HG02678 (cell line): ENCODE results near the gene ARHGAP4.
A peak's percentile ranks its signal among the peaks of the same experiment; 100 is the strongest.

Experiments
- ATAC-seq: cut with Tn5 transposase; IDR thresholded peaks from one replicate; pipeline ENCODE4 v1.9.1; 2021; ENCODE audit warnings: mild to moderate bottlenecking, moderate library complexity; ENCODE audit not compliant: unreplicated experiment

The ARHGAP4 gene

DNA sequence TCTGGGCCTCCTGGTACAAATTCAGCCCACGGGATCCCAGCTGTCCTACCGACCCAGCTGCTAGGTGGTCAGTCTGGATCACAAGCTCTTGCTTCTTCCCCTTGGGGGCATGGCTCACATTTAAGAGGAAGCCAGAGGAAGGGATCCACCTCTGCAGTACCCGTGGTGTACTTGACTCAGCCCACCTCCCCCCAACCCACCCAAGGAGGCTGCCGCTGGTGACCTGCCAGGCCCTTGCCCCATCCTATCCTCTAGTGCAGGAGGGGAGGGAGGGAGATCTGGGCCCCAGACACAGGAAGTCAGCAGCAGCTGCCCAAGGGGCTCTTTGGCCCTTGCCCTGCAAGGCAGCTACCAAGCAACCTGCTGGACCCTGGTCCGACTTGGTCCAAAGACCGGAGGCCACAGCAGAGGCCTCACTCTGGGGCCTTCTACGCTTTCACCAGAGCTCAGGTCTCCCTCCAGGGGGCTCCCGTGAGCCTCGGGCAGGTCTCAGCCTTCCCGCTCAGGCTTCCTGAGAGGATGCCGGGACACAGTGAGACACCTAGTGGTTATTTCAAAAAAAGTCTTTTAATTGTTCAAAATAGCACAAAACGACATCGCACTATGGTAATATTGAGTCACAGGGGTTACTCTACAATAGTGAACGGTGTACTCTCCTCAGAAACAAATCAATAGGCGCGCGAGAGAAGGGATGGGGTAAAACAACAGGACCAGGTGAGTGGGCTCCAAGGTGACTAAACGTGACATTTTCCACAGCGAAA is 21.1 kb upstream of the ARHGAP4 start:
- ATAC-seq: peak; percentile 63

DNA sequence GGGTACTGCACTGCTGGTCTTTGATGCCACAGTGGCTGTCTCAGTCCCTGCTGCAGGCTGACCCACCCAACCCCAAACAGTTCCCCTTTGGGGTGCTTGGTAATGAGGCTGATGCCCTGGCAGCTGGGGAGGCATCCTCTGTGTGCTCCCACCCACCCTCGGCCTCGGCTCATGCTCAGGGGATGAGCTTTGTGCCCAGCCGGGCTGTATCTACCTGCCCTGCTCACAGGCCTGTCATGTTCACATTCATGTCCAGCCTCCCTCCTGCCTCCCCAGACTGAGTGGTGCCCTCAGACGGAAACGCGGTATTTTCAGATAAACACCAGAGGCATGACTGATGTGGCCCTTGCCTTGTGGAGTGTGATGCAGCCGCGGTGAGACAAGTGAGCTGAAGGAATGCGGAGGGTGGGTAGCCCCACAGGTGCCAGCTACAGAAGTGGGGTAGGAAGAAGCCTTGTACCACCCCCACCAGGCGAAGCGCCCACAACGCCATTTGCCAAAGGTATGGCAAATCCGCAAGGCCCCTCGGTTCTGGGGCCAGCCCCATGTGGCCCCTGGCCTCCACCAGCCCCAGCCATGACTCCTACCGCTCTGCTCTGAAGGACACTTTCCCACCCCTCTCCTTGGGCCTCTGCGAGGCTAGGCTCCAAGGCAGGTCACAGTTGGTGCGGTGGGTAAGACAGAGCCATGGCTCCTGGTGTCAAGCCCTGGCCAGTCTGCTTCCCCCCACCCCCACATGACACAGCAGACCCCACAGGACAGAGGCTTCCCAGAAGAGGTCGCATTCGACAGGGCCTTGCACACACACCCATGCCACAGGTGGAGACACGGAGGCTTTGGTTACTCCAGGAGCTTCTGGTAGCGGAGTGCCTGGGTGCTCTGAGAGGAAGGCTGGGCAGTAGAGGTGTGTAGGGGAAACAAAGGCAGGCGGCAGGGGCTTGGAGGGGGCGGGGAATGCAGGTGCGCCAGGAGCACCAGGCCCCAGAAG is 20.2 kb upstream of the ARHGAP4 start:
- no peak for ATAC-seq

GRCh38 chrX:153944800-153945150 is 18.7 kb upstream of the ARHGAP4 start:
- no peak for ATAC-seq

DNA sequence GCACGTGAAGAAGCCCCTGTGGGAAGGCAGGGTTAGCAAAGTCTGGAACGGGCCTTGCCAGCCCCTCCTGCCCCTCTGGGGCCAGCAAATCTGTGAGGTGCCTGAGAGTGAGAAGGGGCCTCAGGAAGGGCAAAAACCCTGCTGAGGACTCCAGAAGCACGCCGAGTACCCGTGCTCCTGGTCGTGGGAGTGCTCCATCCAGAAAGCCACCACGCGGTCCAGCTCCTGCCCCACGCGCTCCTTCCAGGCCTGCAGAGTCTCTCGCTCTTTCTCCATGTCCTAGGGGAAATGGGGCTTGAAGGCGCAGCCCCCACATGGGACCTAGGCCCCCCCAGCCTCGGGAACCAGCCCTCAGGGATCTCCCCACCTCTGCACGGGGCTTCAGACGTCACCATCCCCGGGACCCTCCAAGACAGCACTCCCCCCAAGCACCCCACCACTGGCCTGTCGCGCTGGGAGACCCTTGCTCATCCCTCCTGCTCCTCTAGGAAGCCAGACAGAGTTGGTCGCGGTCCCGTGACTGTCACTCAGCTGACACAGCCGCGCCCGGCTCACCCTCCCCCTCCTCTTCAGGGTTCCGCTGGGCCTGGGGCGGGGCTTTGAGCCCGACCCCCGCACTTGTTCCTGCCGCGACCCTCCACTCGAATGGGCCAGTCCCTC is 18.2 kb upstream of the ARHGAP4 start, which contains the start of gene RENBP:
Gene RENBP, minus strand, starts transcription at position 504 of the 660 bp plus-strand sequence. Its CDS starts 33 bp downstream, at position 471.
- no peak for ATAC-seq

GRCh38 chrX:153941336-153942252 is 15.5 kb upstream of the ARHGAP4 start:
- no peak for ATAC-seq

DNA sequence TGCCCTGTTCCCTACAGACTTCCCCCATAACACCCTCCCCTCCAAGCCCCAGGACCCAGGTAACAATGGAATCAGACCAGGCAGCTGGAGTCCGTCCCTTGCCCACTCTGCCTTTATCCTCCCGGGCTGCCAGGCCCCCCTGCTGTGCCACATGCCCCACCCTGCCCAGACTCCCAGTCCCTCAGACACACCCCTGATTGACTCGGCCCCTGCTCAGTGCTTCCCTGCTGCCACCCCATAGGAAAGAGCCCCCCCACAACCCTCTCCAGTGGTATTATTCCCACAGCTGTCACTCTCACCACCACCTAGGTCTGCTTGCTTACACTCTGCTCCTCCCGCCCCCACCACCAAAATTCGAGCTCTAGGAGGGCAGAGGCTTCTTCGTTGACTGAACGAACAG is 13.5 kb upstream of the ARHGAP4 start:
- no peak for ATAC-seq

DNA sequence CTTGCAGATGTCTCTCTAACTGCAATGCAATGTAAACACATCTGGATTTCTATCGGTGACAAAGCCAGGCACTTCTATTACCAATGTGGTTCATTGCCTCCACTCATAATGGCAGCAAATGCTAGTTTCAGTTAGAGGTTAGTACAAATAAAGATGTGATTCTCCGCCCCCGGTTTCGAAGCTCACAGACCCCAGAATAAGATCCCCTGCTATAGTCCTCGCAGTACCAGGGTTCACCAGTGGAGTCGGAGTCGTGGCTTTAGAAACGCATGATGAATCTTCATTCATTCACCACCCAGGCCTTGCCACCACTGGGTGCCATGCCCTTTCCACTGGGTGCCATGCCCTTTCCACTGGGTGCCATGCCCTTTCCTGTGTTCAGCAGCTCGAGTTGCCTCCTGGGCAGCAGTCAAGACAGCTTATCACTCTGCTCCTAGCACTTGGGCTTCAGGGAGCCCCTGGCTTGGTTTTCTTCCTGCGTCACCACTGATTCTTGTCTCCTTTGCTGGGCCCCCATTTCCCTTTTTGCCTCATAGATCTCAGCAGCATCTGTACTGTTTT is 12.2 kb upstream of the ARHGAP4 start:
- ATAC-seq: no peak

DNA sequence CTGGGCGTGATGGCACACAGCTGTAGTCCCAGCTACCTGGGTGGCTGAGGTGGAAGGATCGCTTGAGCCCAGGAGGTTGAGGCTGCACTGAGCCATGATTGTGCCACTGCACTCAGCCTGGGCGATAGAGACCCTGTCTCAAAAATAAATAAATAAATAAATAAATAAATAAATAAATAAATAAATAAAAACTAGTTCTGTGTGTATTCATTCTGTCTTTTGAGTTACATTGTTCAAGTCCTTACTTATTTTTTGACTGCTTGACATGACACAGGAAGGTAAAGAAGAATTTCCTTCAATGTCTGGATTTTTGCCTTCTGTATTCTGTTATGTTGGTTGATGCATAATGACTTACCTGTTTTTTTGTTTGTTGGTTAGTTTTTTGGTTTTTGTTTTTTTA is 11.0 kb upstream of the ARHGAP4 start:
- no peak for ATAC-seq

- ATAC-seq: no peak
These were observed 9.3 kb upstream of the ARHGAP4 start for GRCh38 chrX:153935326-153935851.

DNA sequence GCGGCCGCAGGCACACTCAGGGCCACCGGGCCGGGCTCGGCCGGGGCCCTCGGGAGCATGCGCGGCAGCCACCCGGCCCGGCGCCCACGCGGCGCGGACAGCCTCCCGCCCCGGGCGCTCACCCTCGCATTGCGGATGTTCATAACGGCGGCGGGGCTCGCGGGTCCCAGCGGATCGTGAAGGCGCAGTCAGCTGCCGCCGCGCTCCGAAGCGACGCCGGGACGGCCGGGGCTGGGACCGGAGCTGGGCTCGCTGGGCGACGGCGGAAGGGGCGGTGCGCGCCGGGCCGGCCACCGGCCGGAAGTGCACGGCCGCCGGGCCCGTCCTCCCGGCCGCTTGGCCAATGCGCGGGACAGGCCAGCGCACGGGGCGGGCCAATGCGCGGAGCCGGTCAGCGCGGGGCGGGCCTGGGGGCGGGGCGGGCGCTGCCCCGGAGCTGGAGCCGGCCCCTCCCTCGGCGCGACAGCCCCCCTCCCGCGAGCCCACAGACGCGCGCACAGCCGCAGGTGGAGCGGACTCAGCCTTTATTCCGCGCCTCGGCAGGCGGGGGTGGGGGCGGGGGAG is 8.8 kb upstream of the ARHGAP4 start, which contains the start of gene NAA10:
Gene NAA10, minus strand, starts transcription at position 276 of the 564 bp plus-strand sequence. Its CDS starts 133 bp downstream, at position 143.
- peak; percentile 94 for ATAC-seq

- peak; percentile 9 for ATAC-seq
These were observed 8.2 kb upstream of the ARHGAP4 start for GRCh38 chrX:153934148-153934761.

DNA sequence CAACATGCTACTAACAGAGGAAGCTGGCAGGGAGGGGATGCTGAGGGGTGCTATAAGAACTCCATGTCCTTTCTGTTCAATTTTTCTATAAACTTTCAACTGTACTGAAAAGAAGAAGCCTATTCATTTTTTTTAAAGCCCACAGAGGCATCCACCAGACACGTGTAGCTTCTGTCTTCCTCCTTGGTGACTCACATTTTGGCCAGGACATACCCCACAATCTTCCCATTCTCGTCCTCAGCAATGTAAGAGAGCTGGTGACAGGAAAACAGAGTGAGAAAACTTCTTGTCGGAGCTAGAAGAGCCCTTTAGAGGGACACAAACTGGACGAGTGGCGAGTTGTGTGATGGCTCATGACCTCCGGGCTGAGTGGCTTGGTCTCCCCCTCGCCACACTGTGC is 7.7 kb upstream of the ARHGAP4 start:
- no peak for ATAC-seq

- no peak for ATAC-seq
These were observed 6.3 kb upstream of the ARHGAP4 start for GRCh38 chrX:153932220-153932915.

- no peak for ATAC-seq
These were observed 5.7 kb upstream of the ARHGAP4 start for GRCh38 chrX:153931748-153932147.

DNA sequence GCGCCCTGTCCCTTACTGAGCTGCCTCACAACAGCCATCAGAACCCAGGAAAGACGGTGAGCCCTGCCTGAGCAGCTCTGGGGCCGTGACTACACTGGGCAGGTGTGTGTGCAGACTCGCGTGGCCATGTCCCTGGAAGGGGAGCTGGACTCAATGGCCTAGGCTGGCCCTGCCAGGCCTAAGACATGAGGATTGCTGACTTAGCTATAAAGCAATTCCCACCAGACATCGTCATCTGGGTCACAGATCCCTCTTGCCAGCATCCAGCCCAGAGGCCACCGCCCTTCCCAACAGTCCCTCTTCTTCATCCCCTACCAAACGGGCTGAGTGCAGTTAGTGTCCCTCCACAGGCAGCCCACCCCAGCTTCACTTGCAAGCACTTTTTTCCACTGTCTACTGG is 5.1 kb upstream of the ARHGAP4 start:
- no peak for ATAC-seq

GRCh38 chrX:153930011-153930910 is 4.2 kb upstream of the ARHGAP4 start:
- no peak for ATAC-seq

- ATAC-seq: no peak
These were observed 3.5 kb upstream of the ARHGAP4 start for GRCh38 chrX:153929576-153929975.
